ENCODE measurements around the gene CH25H. TPM values are rescaled to one million over a fixed set of nuclear protein-coding genes. Genes with fewer than 3 reads are reported as not detected.

The CH25H gene
- total and polyA plus RNA-seq, 10 of the 15 experiments (the other 5 are each of a cell fraction or from before 2014, with no cell fraction given), result not detected

DNA sequence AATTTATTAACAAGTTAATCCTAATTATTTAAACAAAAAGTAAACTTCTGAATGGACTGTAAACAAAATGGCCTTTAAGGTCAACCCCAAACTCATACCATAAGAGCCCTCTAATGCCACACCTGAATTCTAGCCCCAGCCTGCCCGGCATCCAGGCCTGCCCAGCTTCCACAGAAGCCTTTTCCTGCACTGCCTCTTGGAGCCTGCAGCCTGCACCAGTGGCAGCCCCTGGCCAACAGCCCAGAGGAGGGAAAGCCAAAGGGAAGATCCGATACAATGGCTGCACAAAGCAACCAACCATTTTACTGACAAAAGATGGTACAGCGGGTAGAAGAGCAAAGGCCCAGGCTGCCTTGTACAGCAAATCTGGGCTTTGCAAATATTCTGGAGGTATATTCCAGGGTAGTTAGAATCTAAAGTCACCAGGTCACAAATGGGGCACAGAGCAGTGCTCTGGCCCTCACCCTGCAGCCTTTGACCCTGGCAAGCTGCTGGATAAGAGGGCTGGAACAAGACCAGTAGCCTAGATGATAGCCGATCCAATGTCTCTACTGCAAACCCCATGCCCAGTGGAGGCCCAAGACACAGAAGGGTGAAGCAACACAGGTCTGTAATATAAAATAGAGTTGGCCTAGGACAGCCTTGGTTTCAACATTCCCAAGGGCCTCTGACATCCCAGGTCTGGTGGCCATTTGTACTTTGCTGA is 12.5 kb upstream of the CH25H start:
- SMC1A ChIA-PET (ENCODE audit: uncharacterized antibody, unreplicated experiment), result interaction anchor here (1.3 to 3.3 kb wide), 7 partner anchors 12 to 286 kb away, joined by 4 to 41 read pairs (median 23); partner anchors contain the start of gene CH25H
- Histone ChIP-seq H3K27me3 (replicated peaks in 1 of 2; ENCODE audit: control insufficient read depth in 2 of 2, insufficient read depth in 2 of 2, low read length in 1 of 2) (no peaks in the 10 kb centered on the region), H3K9me3 (replicated peaks; ENCODE audit: control insufficient read depth, insufficient read depth, low read length) (no peaks in the 10 kb centered on the region), H3K9ac (ENCODE audit: control insufficient read depth, insufficient read depth, low read length) (no peak overlapping the region), H3K4me3 (no peak overlapping the region), H3K27ac (ENCODE audit: control insufficient read depth, insufficient read depth) (no peak overlapping the region), H3K4me2 (ENCODE audit: control insufficient read depth, insufficient read depth) (no peak overlapping the region), H3K79me2 (ENCODE audit: control insufficient read depth, insufficient read depth, low read length) (no peaks in the 10 kb centered on the region), H2AFZ (ENCODE audit: control insufficient read depth, low read depth, low read length) (no peak overlapping the region), H4K20me1 (ENCODE audit: control insufficient read depth, insufficient read depth) (no peaks in the 10 kb centered on the region), H3K36me3 (ENCODE audit: control insufficient read depth in 2 of 2, insufficient read depth in 2 of 2, low read length in 1 of 2) (peaks cover 0 to 4% of the 10 kb centered on the region in 2 experiments; a peak in 1 of 4 replicates), H3K4me1 (ENCODE audit: control insufficient read depth, insufficient read depth, low read length) (peaks cover 3% of the 10 kb centered on the region; the same call in 1 of the 2 replicates)
- in situ Hi-C loops (cut with MboI), result no loop called here
- POLR2A ChIA-PET, result no interaction called here
- BruUV-seq (replicated peaks), result no TSS peak
- FAIRE-seq (no peak), DNase-seq (ENCODE audit: low read depth, low spot score) (no peak), ATAC-seq (no peak)
- CTCF ChIA-PET, result interaction anchor here (0.6 to 3.3 kb wide), 8 partner anchors 22 to 393 kb away, joined by 3 to 92 read pairs (median 12); no protein-coding TSS in a partner anchor
- RAD21 ChIA-PET (ENCODE audit: unreplicated experiment), result interaction anchor here (0.9 to 2.9 kb wide), 3 partner anchors 149 to 286 kb away, joined by 3 to 21 read pairs (median 4); partner anchors contain the start of gene FAS
- intact Hi-C loops (cut with micrococcal nuclease; ENCODE audit: unreplicated experiment), result no loop called here
- 98% methylated on average over 4 of the region's 4 CpGs for WGBS (ENCODE audit: insufficient coverage, insufficient replicate concordance, low lambda C conversion rate, missing lambda C conversion rate)
- TF ChIP-seq, protein P1, sequence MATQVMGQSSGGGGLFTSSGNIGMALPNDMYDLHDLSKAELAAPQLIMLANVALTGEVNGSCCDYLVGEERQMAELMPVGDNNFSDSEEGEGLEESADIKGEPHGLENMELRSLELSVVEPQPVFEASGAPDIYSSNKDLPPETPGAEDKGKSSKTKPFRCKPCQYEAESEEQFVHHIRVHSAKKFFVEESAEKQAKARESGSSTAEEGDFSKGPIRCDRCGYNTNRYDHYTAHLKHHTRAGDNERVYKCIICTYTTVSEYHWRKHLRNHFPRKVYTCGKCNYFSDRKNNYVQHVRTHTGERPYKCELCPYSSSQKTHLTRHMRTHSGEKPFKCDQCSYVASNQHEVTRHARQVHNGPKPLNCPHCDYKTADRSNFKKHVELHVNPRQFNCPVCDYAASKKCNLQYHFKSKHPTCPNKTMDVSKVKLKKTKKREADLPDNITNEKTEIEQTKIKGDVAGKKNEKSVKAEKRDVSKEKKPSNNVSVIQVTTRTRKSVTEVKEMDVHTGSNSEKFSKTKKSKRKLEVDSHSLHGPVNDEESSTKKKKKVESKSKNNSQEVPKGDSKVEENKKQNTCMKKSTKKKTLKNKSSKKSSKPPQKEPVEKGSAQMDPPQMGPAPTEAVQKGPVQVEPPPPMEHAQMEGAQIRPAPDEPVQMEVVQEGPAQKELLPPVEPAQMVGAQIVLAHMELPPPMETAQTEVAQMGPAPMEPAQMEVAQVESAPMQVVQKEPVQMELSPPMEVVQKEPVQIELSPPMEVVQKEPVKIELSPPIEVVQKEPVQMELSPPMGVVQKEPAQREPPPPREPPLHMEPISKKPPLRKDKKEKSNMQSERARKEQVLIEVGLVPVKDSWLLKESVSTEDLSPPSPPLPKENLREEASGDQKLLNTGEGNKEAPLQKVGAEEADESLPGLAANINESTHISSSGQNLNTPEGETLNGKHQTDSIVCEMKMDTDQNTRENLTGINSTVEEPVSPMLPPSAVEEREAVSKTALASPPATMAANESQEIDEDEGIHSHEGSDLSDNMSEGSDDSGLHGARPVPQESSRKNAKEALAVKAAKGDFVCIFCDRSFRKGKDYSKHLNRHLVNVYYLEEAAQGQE (IDR thresholded peaks at IDR 0.05; ENCODE audit: low read depth, low read length), result no peak
- TF ChIP-seq RB1 (IDR thresholded peaks at IDR 0.05; ENCODE audit: borderline replicate concordance) (no peak), ZNF592 (IDR thresholded peaks at IDR 0.05) (no peak), RUNX3 (IDR thresholded peaks at IDR 0.05; ENCODE audit: low read length) (no peak), ZNF622 (IDR thresholded peaks at IDR 0.05) (no peak), NR2F1 (conservative IDR thresholded peaks at IDR 0.05) (no peak), IKZF1 (conservative IDR thresholded peaks at IDR 0.05) (no peak), ZBTB11 (CRISPR knock-in tag; IDR thresholded peaks at IDR 0.05) (no peak), SMAD5 (IDR thresholded peaks at IDR 0.05; ENCODE audit: low read depth) (no peak), SUPT20H (IDR thresholded peaks at IDR 0.05; ENCODE audit: borderline replicate concordance, control insufficient read depth, low read depth, low read length) (no peak)
- TF ChIP-seq, protein P2, sequence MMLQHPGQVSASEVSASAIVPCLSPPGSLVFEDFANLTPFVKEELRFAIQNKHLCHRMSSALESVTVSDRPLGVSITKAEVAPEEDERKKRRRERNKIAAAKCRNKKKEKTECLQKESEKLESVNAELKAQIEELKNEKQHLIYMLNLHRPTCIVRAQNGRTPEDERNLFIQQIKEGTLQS (IDR thresholded peaks at IDR 0.05; ENCODE audit: borderline replicate concordance, extremely low read depth, low read depth, low read length), result no peak
